Effector CD4-positive, alpha-beta T cell (primary cell): ENCODE data around the gene CD79B.

ENCODE experiments used
- DNase-seq: peaks from one replicate; pipeline ENCODE4 v3.0.0-alpha.2; 2020
- total RNA-seq: gene quantifications from one replicate; lab custom pipeline; 2026; lab: John Stamatoyannopoulos, UW

Gene CD79B
- 3.0 reads per million, percentile 10 among the genes with 10 or more reads in this experiment for total RNA-seq

GRCh38 chr17:63931981-63932561 is at the start of gene CD79B:
TSS of gene CD79B (minus strand) at chr17:63932331. CDS start at chr17:63932261, 70 bp downstream.
- no peak for DNase-seq

- no peak for DNase-seq
These were observed 46.4 kb upstream of the CD79B start for GRCh38 chr17:63978272-63979200.

- no peak for DNase-seq
These were observed 44.6 kb upstream of the CD79B start for GRCh38 chr17:63976702-63977101.

GRCh38 chr17:63975541-63976092 is 43.5 kb upstream of the CD79B start:
- no peak for DNase-seq

GRCh38 chr17:63974594-63975192 is 42.6 kb upstream of the CD79B start:
- DNase-seq, result no peak

- DNase-seq, result no peak
These were observed 41.9 kb upstream of the CD79B start for GRCh38 chr17:63973930-63974593.

- no peak for DNase-seq
These were observed 41.1 kb upstream of the CD79B start for GRCh38 chr17:63973247-63973646.

- DNase-seq, result no peak
These were observed 40.7 kb upstream of the CD79B start, which contains the start of gene SCN4A for GRCh38 chr17:63972796-63973195. TSS of gene SCN4A (minus strand) at chr17:63972918. CDS start at chr17:63972841, 77 bp downstream.

- DNase-seq, result no peak
These were observed 37.1 kb upstream of the CD79B start for GRCh38 chr17:63969278-63969677.

GRCh38 chr17:63967953-63968352 is 35.8 kb upstream of the CD79B start:
- no peak for DNase-seq

- no peak for DNase-seq
These were observed 34.6 kb upstream of the CD79B start for GRCh38 chr17:63966646-63967264.

- DNase-seq, result no peak
These were observed 31.0 kb upstream of the CD79B start for GRCh38 chr17:63963123-63963522.

GRCh38 chr17:63962298-63962744 is 30.2 kb upstream of the CD79B start:
- no peak for DNase-seq

- peak; percentile 24 for DNase-seq
These were observed 29.5 kb upstream of the CD79B start for GRCh38 chr17:63961355-63962212.

GRCh38 chr17:63960430-63960829 is 28.3 kb upstream of the CD79B start:
- DNase-seq, result no peak

- no peak for DNase-seq
These were observed 27.9 kb upstream of the CD79B start for GRCh38 chr17:63960006-63960405.

GRCh38 chr17:63956296-63956920 is 24.3 kb upstream of the CD79B start:
- DNase-seq, result no peak

- no peak for DNase-seq
These were observed 23.7 kb upstream of the CD79B start for GRCh38 chr17:63955791-63956190.

GRCh38 chr17:63955232-63955631 is 23.1 kb upstream of the CD79B start:
- DNase-seq, result no peak

GRCh38 chr17:63954402-63955063 is 22.4 kb upstream of the CD79B start:
- no peak for DNase-seq
